ENCODE results near the gene GALK1.
A peak's percentile ranks its signal among the peaks of the same experiment; 100 is the strongest.
"Not testable (repeated sequence)": the region's sequence is repeated elsewhere in the genome, so short reads cannot be mapped to it uniquely, and the experiment has no call there.

Gene GALK1

DNA sequence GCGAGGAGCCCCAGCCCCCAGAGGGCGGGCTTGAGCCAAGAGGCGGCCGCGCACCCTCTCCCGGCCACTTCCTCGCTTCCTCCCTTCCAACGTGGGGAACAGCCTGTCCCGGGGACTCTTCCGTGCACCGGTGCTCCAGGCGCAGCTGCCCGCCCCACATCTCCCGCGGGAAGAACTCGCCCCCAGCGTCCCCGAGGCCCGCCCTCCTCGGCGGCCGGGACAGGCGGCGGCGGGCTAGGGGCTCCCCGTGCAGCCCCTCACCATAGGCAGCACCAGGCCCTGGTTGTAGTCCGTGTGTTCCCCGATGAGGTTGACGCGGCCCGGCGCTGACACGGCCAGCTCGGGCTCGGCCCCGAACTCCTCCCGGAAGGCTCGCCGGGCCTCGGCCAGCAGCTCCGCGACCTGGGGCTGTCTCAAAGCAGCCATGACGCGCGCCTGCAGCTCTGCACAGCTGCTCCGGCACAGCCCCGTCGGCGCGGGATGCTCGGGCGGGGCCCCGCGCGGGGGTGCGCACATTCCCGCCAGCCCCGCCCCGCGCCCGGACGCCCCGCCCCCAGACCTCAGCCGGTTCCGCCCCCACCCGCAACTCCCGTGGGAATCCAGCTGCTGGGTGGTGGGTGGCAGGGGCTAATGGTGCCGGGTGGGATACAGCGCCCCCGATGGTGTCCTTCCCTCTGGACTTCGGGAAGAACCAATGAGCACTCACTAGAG, at the start of gene GALK1:
GALK1 (minus strand) TSS at position 482 of the 711 bp plus-strand sequence; CDS start at position 426, 56 bp downstream.
- DNase-seq = peak; percentile 85

DNA sequence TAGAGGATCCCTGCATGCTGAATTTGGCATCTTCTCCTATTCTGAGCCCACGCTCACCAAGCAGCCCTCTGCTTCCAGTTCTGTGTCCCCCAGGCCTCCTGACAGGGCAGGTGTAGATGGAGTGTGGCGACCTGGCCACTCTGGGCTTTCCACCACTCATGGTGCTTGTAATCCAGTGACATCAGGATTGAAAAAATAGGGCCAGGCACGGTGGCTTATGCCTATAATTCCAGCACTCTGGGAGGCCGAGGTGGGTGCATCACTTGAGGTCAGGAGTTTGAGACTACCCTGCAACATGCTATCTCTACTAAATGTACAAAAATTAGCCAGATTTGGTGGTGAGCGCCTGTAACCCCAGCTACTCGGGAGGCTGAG, 49.0 kb upstream of the GALK1 start:
- DNase-seq = no peak

DNA sequence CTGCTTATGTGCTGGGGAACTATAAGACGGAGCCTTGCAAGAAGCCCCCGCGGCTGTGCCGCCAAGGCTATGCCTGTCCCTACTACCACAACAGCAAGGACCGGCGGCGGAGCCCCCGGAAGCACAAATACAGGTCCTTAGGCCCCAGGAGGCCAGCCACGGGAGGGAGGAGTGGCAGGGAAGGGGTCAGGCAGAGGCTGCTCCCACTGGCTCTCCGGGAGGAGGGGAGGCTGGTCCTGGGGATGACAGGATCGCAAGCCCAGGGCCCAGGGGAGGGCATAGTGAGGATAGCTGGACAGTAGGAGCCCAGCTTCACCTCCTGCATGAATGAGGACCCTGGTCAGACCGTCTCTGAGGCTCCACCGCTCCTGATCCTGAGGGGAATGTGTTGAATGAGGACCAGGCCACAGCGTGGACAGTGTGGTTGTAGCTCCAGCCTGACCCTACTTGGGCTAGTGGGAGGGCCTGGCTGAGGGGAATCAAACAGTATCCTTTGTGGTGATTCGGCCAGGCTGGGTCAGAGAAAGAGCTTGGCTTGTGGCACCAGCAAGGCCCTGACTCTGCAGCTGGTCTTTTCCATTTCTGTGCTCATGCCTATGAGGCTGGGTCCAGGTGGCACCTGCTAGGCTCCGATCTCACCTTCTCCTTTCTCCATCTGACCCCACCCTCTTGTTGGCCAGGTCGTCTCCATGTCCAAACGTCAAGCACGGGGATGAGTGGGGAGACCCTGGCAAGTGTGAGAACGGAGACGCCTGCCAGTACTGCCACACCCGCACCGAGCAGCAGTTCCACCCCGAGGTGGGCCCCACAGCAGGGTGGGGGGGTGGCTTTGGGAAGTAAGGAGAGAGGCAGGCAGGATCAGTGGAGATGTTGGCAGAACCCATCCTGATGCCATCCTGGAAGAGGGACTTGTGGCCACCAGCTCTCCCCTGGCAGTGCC, 48.4 kb upstream of the GALK1 start:
- no peak for DNase-seq

DNA sequence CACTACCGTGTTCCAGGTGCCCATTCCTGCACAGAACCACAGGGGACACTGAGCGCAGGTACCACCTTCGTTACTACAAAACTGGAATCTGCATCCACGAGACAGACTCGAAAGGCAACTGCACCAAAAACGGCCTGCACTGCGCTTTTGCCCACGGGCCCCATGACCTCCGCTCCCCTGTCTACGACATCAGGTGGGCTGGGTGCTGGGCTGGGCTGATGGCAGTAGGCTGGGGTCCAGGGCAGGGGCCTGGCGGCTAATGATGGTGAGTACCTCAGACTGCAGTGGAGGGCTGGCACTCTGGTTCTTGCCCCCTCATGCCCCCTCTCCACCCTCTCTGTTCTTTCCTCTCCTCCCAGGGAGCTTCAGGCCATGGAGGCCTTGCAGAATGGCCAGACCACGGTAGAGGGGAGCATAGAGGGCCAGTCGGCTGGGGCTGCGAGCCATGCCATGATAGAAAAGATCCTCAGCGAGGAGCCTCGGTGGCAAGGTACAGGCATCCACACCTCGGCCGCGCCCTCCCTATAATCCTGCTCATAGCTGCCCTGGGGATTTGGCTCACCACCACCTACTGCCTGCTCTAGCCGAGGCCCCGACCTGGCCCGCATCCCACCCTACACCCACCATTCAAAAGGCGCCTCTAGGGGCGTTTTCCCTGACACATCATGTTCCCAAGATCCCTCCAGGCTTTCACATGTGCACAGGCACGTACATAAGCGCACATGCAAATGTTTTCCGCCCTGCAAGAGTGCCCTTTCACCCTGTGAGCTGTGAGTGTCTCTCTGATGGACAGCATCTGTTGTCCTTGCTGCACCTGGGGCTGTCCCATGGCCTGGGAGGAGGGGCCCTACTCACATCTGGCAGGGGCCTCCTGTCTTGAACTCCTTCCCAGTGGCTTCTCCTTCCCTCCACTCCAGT, 47.4 kb upstream of the GALK1 start:
- DNase-seq = no peak

DNA sequence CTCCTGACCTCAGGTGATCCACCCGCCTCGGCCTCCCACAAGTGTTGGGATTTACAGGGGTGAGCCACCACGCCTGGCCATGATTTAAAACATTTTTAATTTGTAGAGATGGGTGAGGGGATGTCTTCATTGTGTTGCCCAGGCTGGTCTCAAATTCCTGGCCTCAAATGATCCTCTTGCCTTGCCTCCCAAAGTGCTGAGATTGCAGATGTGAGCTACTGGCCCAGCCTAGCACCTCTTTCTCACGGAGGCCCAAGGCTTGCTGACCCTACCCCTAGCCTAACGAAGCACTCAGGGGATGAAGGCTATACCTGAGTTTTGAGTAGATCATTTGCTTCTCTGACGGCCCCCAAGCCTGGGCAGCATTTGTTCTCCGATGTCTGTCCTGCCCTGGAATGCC, 46.2 kb upstream of the GALK1 start:
- DNase-seq = no peak

DNA sequence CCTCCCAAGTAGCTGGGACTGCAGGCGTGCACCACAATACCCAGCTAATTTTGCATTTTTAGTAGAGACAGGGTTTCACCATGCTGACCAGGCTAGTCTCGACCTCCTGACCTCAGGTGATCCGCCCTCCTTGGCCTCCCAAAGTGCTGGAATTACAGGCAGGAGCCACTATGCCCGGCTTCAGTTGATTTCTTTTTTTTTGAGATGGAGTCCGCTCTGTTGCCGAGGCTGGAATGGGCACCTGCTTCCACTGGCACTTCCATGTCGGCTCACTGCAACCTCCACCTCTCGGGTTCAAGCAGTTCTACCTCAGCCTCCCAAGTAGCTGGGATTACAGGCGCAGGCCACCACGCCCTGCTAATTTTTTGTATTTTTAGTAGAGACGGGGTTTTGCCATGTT, 45.8 kb upstream of the GALK1 start:
- DNase-seq = not testable (repeated sequence)

DNA sequence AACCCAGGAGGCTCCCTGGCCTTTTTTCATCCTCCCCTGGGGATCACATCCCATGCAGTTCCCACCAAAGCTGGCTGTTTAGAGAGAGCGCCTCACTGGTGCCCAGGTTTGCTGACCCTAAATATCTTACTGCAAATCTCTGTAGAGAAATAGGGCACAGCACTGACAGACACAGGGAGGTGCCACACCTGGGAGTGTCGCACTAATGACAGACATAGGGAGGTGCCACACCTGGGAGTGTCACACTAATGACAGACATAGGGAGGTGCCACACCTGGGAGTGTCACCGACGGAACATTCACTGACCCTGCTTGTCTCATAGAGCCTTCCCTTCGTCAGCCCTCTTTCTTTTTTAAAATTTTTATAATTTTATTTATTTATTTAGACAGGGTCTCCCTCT, 45.2 kb upstream of the GALK1 start:
- DNase-seq = no peak

DNA sequence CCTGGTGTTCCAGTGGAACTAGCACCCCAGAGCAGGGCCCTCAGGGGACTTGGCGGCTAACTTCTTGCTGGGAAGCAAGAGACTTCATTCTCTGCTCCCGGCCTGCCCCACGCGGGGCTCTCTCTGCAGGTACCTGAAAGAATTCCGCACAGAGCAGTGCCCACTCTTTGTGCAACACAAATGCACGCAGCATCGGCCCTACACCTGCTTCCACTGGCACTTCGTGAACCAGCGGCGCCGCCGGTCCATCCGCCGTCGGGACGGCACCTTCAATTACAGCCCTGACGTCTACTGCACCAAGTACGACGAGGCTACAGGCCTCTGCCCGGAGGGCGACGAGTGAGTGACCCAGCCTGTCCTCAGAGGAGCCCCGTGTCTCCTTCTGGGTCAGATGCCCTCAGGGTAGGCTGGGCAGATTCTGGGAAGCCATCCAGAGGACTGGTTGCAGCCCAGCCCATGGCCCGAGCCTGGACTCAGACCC, 44.7 kb upstream of the GALK1 start:
- DNase-seq = no peak

DNA sequence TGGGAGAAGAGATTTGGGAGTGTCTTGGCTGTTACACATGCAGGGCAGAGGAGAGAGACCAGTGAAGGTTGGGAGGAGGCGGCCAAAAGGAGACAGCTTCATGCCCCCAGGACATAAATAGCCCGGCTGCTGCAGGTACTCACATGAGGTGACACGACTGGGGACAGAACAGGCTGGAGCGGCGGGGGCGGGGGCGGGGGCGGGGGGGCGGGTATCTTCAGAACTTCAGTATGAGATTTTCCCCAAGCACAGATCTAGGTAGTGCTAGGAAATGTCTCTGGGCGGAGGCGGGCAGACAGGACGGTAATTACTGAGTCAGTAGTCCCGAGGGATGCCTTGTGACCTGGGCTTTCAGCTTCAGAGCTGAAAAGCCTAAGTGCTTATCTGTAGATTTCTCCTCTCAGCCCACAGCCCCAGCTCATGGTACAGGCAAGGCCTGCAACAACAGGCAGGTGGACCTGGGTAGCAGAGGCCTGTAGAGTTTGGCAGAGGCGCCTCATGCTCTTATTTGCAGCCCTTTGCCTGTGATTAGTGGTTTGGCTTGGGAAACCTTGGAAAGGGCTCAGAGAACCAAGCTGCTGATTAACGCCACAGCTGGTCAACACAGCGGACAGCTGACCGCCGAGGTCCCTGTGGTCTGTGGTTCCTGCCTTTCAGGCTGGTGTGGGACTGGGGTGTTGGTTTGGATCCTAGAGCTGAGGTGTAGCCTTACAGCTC, 44.1 kb upstream of the GALK1 start:
- DNase-seq = peak; percentile 74

DNA sequence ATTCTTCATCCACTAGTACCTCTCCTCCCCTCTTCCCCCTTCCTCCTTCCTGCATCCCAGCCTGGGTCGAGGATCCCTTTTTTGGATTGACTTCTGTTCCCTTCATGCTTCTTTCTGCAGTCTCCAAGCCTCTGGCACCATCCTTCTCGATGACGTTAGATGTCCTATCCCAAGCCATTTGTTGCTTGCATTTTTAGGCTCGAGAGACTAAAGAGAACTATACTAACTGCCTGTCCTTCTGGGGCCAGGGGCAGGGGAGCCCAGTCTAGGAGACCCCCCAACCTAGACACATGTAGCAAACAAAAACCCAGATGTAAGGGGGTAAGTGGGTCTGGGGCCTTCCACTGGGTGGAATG, 43.5 kb upstream of the GALK1 start:
- no peak for DNase-seq

DNA sequence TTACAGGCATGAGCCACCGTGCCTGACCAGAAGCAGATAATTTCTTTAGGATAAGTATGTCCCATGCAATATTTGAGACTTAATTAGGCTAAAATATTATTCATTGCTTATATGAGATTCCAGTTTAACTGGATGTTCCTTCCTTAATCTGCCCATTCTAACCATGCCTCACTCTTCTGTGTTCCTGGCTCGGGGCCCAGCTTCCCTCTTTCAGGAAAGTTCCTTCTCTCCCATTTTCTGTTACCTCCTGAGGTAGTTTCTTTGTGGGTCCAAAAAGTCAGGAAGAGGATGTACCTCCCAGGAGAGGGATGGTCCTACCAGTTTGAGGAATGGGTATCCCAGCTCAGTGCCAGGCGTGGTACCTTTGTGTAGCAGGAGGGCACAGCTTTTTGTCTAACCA, 42.9 kb upstream of the GALK1 start:
- DNase-seq = no peak

DNA sequence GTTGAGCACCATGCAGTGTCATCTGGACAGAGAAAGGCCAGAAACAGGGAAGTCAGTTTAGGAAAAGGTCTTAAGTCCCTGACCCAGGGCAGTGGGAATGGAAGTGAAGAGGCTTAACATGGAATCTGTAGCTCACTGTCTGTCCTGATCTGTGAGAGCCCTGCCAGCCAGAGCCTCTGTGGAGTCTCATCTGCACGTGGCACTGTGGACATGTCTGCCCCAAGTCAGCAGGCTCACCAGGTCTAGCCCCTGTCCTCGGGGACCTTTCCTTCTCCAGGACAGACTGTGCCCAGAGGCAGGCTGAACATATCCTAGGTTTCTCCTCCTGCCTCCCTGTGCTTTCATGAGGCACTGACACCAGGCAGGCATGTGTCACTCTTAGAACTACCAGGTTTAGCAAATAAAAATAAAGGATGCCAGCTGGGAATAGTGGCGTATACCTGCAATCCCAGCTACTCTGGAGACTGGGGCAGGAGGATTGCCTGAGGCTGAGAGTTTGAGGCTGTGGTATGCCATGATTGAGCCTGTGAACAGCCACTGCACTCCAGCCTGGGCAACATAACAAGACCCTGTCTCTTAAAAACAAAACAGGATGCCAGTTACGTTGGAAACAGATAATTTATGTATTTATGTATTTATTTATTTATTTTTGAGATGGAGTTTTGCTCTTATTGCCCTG, 42.0 kb upstream of the GALK1 start:
- no peak for DNase-seq

DNA sequence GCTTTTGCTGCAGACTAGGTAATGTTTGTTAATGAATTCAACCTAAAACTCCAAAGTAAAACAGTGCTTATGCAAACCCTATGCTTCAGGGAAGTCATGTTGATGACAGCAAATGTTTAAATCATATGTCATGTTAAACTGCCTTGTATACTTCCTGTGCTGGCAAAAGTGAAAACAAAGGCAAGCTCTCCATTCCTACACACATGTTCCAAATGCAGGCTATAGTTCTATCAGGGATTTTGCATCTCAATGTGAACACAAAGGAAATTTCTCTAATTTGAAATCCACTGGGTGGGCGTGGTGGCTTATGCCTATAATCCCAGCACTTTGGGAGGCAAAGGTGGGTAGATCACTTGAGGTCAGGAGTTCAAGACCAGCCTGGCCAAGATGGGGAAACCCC, 38.9 kb upstream of the GALK1 start:
- DNase-seq = no peak

DNA sequence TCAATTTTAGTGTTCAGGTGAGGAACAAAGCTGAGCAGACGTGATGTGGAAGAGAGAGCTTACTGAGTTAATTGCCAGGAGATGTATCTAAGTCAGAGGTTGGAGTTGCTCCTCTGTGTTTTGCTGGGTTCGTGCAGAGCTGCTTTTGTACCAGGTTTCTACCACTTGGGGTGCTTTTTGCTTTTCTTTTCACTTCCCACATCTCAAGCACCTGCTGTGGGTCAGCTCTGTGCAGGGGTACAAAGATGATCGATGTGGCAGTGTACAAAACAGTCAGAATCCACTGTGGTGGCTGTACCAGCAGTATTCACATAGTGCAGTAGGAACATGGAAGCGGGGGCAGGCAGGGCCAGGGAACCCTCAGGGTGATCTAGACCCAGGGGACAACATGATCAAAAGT, 34.4 kb upstream of the GALK1 start:
- DNase-seq = no peak

DNA sequence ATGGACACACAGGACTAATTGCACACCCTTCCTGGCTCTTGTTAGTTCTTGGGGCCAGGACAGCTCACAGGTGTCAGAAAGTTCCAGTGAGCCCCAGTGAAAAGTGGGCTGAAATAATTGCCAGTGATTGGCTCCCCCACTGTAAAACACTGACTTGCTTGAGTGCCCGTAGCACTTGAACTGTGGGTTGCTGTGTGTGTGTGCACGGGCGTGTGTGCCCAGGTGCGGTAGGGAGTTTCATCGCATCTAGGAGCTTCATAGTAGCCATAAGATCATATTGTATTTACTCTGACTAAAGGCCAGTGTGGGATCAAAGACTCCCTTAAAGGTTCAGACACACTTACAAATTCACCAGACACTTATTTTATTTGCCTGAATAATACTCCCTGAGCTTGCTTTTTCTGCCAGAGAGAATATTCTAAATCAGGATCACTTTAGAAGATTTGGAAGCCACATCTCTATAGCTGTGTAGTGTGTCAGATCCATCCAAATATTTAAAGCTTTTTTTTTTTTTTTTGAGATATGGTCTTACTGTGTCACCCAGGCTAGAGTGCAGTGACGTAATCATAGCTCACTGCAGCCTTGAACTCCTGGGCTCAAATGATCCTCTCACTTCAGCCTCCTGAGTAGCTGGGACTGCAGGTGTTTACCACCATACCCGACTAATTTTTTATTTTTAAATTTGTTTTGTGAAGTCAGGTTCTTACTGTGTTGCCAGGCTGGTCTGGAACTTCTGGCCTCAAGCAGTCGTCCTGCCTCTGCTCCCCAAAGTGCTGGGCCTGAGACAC, 31.0 kb upstream of the GALK1 start:
- DNase-seq = no peak

DNA sequence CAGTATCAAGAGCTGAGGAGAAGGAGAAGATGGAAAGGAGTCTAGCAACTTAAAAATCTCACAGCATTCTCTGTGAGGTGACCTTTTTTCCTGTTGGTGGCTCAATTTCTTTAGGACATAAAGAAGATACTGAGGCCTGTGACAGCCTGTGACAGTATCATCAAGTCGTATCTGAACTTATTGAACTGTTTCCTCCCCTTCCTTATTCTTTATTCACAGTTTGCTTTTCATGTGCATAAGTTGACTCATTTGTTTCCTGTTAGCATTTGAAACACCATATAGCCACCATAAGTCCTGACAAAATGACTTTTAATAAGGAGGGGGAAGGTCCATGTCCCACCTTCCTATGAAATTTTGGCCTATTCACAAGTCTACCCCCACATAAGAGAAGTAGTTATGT, 28.5 kb upstream of the GALK1 start:
- DNase-seq = no peak

DNA sequence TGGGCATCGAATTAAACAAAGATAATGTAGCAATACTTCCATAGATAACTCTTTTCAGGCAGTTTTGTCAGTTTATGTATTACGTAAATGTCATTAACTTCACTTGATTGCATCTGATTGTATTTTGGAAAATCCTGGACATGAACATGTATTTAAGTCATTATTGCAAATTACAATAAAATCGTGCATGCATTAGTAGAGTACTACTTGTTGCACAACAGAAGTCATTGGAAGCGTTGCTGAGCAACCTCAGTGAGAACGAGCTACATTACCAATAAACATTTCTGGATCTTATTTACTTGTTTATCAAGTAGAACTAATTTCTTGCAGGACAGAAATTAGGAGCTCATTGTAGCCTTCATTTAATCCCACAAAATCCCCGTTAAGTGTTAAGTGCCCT, 26.3 kb upstream of the GALK1 start:
- DNase-seq = no peak

DNA sequence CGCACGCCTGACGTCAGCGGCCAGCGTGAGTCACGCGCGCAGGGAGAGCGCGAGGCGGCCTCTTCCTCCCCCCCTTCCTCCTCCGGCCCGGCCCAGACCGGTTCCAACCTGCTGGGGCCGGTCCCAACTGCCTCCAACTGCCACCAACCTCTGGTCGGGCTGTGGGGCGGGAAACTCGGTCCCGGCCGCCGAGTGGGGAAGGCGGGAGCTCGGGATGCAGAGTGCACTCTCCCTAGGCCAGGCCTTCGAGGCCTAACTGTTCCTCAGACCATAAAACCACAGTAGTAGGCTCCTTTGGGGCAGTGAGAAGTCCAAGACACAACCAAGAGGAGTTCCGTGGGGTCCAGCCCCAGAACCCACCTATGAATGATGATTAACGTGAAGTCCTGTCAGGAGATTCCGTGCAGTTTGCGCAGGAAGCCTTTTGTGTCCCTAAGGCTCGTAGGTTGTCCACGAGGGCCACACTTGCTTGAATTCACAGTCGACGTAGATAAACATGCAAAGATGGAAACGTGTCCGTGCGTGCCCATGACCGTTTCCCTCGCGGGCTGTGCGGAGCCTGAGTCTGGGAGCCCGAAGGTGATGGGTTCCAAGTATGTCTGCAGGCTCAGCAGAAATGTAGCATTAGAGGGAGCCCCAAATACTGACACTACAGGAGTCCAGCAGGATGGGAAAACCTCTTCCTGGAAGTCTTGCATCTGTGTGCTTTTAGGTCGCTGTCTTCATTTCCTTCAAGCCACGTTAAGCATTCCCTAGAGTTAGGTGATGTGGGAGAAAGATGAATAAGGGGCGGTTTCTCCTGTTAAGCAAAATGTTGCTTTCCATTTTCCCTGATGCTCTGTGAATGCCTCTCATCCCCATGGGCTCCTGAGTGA, 20.3 kb upstream of the GALK1 start:
- peak; percentile 96 for DNase-seq

DNA sequence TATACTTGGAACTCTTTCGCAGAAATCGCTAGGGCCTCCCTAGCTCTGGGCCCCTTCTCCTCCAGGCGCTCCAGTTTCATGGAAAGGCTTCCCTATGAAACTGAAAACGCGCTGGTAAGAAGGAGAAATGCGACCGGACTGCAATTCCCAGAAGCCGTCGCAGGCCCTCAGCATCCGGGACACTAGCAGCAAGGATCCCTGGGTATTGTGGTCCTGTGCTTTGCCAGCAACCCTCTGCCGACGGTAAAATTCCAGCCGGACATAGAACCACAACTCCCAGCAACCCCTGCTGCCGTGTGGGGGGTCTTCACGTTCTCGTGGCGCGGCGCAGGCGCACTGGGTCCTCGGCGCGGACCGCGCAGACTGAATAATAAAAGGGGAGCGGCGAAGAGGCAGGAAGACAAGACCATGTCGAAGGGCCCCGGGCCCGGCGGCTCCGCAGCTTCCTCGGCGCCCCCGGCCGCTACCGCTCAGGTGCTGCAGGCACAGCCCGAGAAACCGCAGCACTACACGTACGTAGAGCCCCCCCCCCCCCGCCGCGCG, 19.6 kb upstream of the GALK1 start, which contains the start of gene UNK:
UNK (plus strand) TSS at position 334 of the 543 bp plus-strand sequence; CDS start at position 409, 75 bp downstream.
- DNase-seq = peak; percentile 97

Data from T1000 (cell line).